Loucy (cell line): ENCODE measurements around the gene HS6ST2.

Experiments
- H2AFZ ChIP-seq: fragments of 200-600 bp; sonication (generic); 2 replicates; pipeline ENCODE4 v1.6.0; 2016; ENCODE audit warnings: antibody characterized with exemption, mild to moderate bottlenecking, low read length, moderate library complexity
- H3F3A ChIP-seq: fragments of 200-600 bp; 2 replicates; pipeline ENCODE4 v1.6.0; 2016; ENCODE audit warnings: antibody characterized with exemption, low read depth, mild to moderate bottlenecking
- H3K27me3 ChIP-seq: fragments of 200-600 bp; sonication (generic); 2 replicates; pipeline ENCODE4 v1.6.1; 2014; ENCODE audit warnings: low read length, mild to moderate bottlenecking; ENCODE audit not compliant: insufficient read depth, poor library complexity, severe bottlenecking
- H3K36me3 ChIP-seq: fragments of 200-600 bp; sonication (generic); 2 replicates; pipeline ENCODE4 v1.6.1; 2016; ENCODE audit warnings: low read length; ENCODE audit not compliant: insufficient read depth
- H3K4me1 ChIP-seq: fragments of 200-600 bp; sonication (generic); 2 replicates; pipeline ENCODE4 v1.5.1; 2014; ENCODE audit warnings: low read length, mild to moderate bottlenecking; ENCODE audit not compliant: insufficient read depth, poor library complexity, severe bottlenecking
- H3K4me2 ChIP-seq: fragments of 200-600 bp; sonication (generic); 2 replicates; pipeline ENCODE4 v1.6.0; 2014; ENCODE audit warnings: antibody characterized with exemption, low read length, low read depth, mild to moderate bottlenecking; ENCODE audit not compliant: poor library complexity, severe bottlenecking
- H3K4me3 ChIP-seq: fragments of 200-600 bp; sonication (generic); 2 replicates; pipeline ENCODE4 v1.5.1; 2014; ENCODE audit warnings: low read length, mild to moderate bottlenecking, mixed read lengths; ENCODE audit not compliant: poor library complexity, severe bottlenecking
- H3K79me2 ChIP-seq: fragments of 200-600 bp; sonication (generic); 2 replicates; pipeline ENCODE4 v1.6.1; 2014; ENCODE audit warnings: low read length; ENCODE audit not compliant: insufficient read depth
- H3K9ac ChIP-seq: fragments of 200-600 bp; sonication (generic); 2 replicates; pipeline ENCODE4 v1.6.0; 2014; ENCODE audit warnings: mild to moderate bottlenecking, low read depth, low read length, moderate library complexity; ENCODE audit not compliant: poor library complexity, severe bottlenecking
- H3K9me2 ChIP-seq: fragments of 200-600 bp; sonication (generic); replicated peaks from 2 replicates; pipeline ENCODE4 v1.6.1; 2016; ENCODE audit warnings: low read depth, low read length, mixed read lengths
- H3K9me3 ChIP-seq: fragments of 200-600 bp; sonication (generic); 2 replicates; pipeline ENCODE4 v1.6.1; 2014; ENCODE audit warnings: mild to moderate bottlenecking, antibody characterized with exemption, low read length, low read depth; ENCODE audit not compliant: insufficient read depth
- H4K20me1 ChIP-seq: fragments of 200-600 bp; sonication (generic); 2 replicates; pipeline ENCODE4 v1.6.0; 2014; ENCODE audit warnings: antibody characterized with exemption, low read length, mild to moderate bottlenecking; ENCODE audit not compliant: insufficient read depth, poor library complexity, severe bottlenecking
- CTCF ChIP-seq: fragments of 200-600 bp; sonication (generic); conservative IDR thresholded peaks from 2 replicates; pipeline ENCODE4 v1.5.1; 2014; ENCODE audit warnings: mild to moderate bottlenecking, antibody characterized with exemption, low read length
- EZH2phosphoT487 ChIP-seq: fragments of 200-600 bp; IDR thresholded peaks from 2 replicates; pipeline ENCODE4 v1.6.1; 2018; ENCODE audit warnings: antibody characterized with exemption, mild to moderate bottlenecking, moderate library complexity, borderline replicate concordance

HS6ST2 gene

GRCh38 chrX:132861076-132861475 lies 97.4 kb downstream of the HS6ST2 start:
- Histone ChIP-seq H3K4me2 (no peak overlapping the region), H3K36me3 (no peaks in the 10 kb centered on the region), H3K4me3 (no peak overlapping the region), H3K4me1 (peaks cover 12% of the 10 kb centered on the region), H3K79me2 (no peaks in the 10 kb centered on the region), H3K9me3 (no peaks in the 10 kb centered on the region), H2AFZ (no peak overlapping the region), H3K9me2 (no peaks in the 10 kb centered on the region), H3K27me3 (no peaks in the 10 kb centered on the region), H3F3A (0 out of 2 replicates have a peak, but pooled peaks cover 3% of the 10 kb centered on the region), H3K9ac (no peak overlapping the region), H4K20me1 (no peaks in the 10 kb centered on the region)
- TF ChIP-seq EZH2phosphoT487: no peak
- TF ChIP-seq CTCF: no peak

- H3F3A ChIP-seq: 0 out of 2 replicates have a peak, but pooled peaks cover 3% of the 10 kb centered on the region
- no peaks in the 10 kb centered on the region for H3K36me3 ChIP-seq
- H3K9ac ChIP-seq: no peak overlapping the region
- TF ChIP-seq CTCF: no peak
- TF ChIP-seq EZH2phosphoT487: no peak
- H4K20me1 ChIP-seq: no peaks in the 10 kb centered on the region
- H3K4me2 ChIP-seq: no peak overlapping the region
- H3K4me1 ChIP-seq: peaks cover 12% of the 10 kb centered on the region
- no peak overlapping the region for H3K4me3 ChIP-seq
- H3K27me3 ChIP-seq: no peaks in the 10 kb centered on the region
- H2AFZ ChIP-seq: no peak overlapping the region
- H3K9me3 ChIP-seq: no peaks in the 10 kb centered on the region
- no peaks in the 10 kb centered on the region for H3K79me2 ChIP-seq
- H3K9me2 ChIP-seq: no peaks in the 10 kb centered on the region
Measured at GRCh38 chrX:132860200-132860599, 98.2 kb downstream of the HS6ST2 start.

GRCh38 chrX:132858018-132858417 lies 100.4 kb downstream of the HS6ST2 start:
- Histone ChIP-seq H3K36me3 (no peaks in the 10 kb centered on the region), H3K9ac (no peak overlapping the region), H3K79me2 (no peaks in the 10 kb centered on the region), H3K4me1 (peaks cover 12% of the 10 kb centered on the region), H4K20me1 (no peaks in the 10 kb centered on the region), H3K9me3 (no peaks in the 10 kb centered on the region), H3F3A (0 out of 2 replicates have a peak, but pooled peaks cover 3% of the 10 kb centered on the region), H3K9me2 (no peaks in the 10 kb centered on the region), H3K4me2 (peak overlapping the region; percentile 57), H3K27me3 (no peaks in the 10 kb centered on the region), H3K4me3 (peak overlapping the region; percentile 48), H2AFZ (no peak overlapping the region)
- TF ChIP-seq CTCF (no peak), EZH2phosphoT487 (no peak)
